GM23338 (cell line): Measurements from ENCODE around the gene PRKCH. TPM values are rescaled to one million over a fixed set of nuclear protein-coding genes. Genes with fewer than 3 reads are reported as not detected.

Source experiments
- ATAC-seq: fragments of 200-7000 bp; cut with Tn5 transposase; 3 replicates; pipeline ENCODE4 v1.9.1; 2020
- DNase-seq: peaks from one replicate; pipeline ENCODE4 v3.0.0-alpha.2; 2015; ENCODE audit warnings: low spot score
- H2AFZ ChIP-seq: fragments of 200-600 bp; sonication (generic); 2 replicates; pipeline ENCODE4 v1.8.0; 2016; ENCODE audit warnings: antibody characterized with exemption, mild to moderate bottlenecking, moderate library complexity
- H3F3A ChIP-seq: fragments of 200-600 bp; sonication (generic); replicated peaks from 2 replicates; pipeline ENCODE4 v1.8.0; 2017; ENCODE audit warnings: antibody characterized with exemption, mixed run types, low read depth
- H3K27ac ChIP-seq: fragments of 200-600 bp; sonication (generic); 2 replicates; pipeline ENCODE4 v1.6.1; 2016; ENCODE audit warnings: low read depth
- H3K27me3 ChIP-seq: fragments of 200-600 bp; sonication (generic); 2 replicates; pipeline ENCODE4 v1.8.0; 2016; ENCODE audit warnings: mild to moderate bottlenecking, mixed run types, moderate library complexity; ENCODE audit not compliant: insufficient read depth
- H3K36me3 ChIP-seq: fragments of 200-600 bp; sonication (generic); 2 replicates; pipeline ENCODE4 v1.8.0; 2016; ENCODE audit warnings: mild to moderate bottlenecking; ENCODE audit not compliant: insufficient read depth
- H3K4me1 ChIP-seq: fragments of 200-600 bp; sonication (generic); 2 replicates; pipeline ENCODE4 v1.8.0; 2016; ENCODE audit warnings: mild to moderate bottlenecking, moderate library complexity; ENCODE audit not compliant: insufficient read depth
- H3K4me2 ChIP-seq: fragments of 200-600 bp; sonication (generic); 2 replicates; pipeline ENCODE4 v1.7.1; 2017; ENCODE audit warnings: mixed run types
- H3K4me3 ChIP-seq: fragments of 200-600 bp; sonication (generic); 2 replicates; pipeline ENCODE4 v1.6.1; 2016; ENCODE audit warnings: mixed run types
- H3K79me2 ChIP-seq: fragments of 200-600 bp; sonication (generic); replicated peaks from 2 replicates; pipeline ENCODE4 v1.8.0; 2017; ENCODE audit warnings: mild to moderate bottlenecking; ENCODE audit not compliant: insufficient read depth
- H3K9me2 ChIP-seq: fragments of 200-600 bp; sonication (generic); 2 replicates; pipeline ENCODE4 v1.8.0; 2017; ENCODE audit not compliant: insufficient read depth
- H4K20me1 ChIP-seq: fragments of 200-600 bp; sonication (generic); replicated peaks from 2 replicates; pipeline ENCODE4 v1.8.0; 2017; ENCODE audit warnings: mild to moderate bottlenecking; ENCODE audit not compliant: insufficient read depth
- H3K27ac Mint-ChIP-seq: 2 replicates; pipeline ENCODE4 v1.8.0; 2020; ENCODE audit warnings: inconsistent platforms, mild to moderate bottlenecking, moderate library complexity, mixed read lengths
- H3K27me3 Mint-ChIP-seq: 3 replicates; pipeline ENCODE4 v1.8.0; 2022; ENCODE audit warnings: low read depth, mild to moderate bottlenecking, moderate library complexity, mixed read lengths, inconsistent platforms; ENCODE audit not compliant: insufficient read depth, poor library complexity
- H3K36me3 Mint-ChIP-seq: 3 replicates; pipeline ENCODE4 v1.8.0; 2021; ENCODE audit warnings: low read depth, mild to moderate bottlenecking, inconsistent platforms, moderate library complexity, mixed read lengths
- H3K4me1 Mint-ChIP-seq: 3 replicates; pipeline ENCODE4 v1.8.0; 2020; ENCODE audit warnings: mild to moderate bottlenecking, inconsistent platforms, mixed read lengths
- H3K4me3 Mint-ChIP-seq: 3 replicates; pipeline ENCODE4 v1.8.0; 2021; ENCODE audit warnings: moderate library complexity, mild to moderate bottlenecking, inconsistent platforms, mixed read lengths
- H3K9me3 Mint-ChIP-seq: 3 replicates; pipeline ENCODE4 v1.8.0; 2020; ENCODE audit warnings: moderate library complexity, mild to moderate bottlenecking, inconsistent platforms, mixed read lengths
- EZH2 ChIP-seq: fragments of 200-600 bp; sonication (generic); IDR thresholded peaks from one replicate; pipeline ENCODE4 v1.8.0; 2017; ENCODE audit warnings: antibody characterized with exemption, mild to moderate bottlenecking, low read depth; ENCODE audit not compliant: unreplicated experiment
- ZNF114 ChIP-seq: fragments of 250-450 bp; sonication (Bioruptor Pico); IDR thresholded peaks from 2 replicates; pipeline ENCODE4 v1.5.0; 2020; ENCODE audit warnings: mild to moderate bottlenecking, moderate library complexity
- polyA plus RNA-seq: library from polyadenylated mRNA; unstranded; fragments of >200 nt; fragmentation: Nextera tagmentation; extraction: Ambion mirVana; gene quantifications from 2 replicates; pipeline ENCODE4 v1.2.1, GENCODE V29; 2016
- total RNA-seq: library from RNA; depleted of rRNA; stranded (reverse); fragments of >200 nt; shearing (Covaris generic); gene quantifications from 2 replicates; pipeline ENCODE4 v1.2.3, GENCODE V29; 2014
- TF ChIP-seq, protein P1 (sequence below): fragments of 250-450 bp; sonication (Bioruptor Pico); IDR thresholded peaks from 2 replicates; pipeline ENCODE4 v1.5.0; 2020; ENCODE audit warnings: mild to moderate bottlenecking, moderate library complexity
- TF ChIP-seq, protein P2 (sequence below), 2 experiments: fragments of 200-600 bp in 1 of 2; sonication (generic) in 1 of 2; conservative IDR thresholded peaks; 2 replicates each; pipeline versions ENCODE4 v1.5.1 to v1.6.1; 2016 to 2017; ENCODE audit warnings: antibody characterized with exemption in 2 of 2, low read depth in 2 of 2, mild to moderate bottlenecking in 2 of 2, moderate library complexity in 1 of 2

PRKCH gene
- total and polyA plus RNA-seq, 2 experiments from 2014 or later = 5.4 to 10.1 TPM

DNA sequence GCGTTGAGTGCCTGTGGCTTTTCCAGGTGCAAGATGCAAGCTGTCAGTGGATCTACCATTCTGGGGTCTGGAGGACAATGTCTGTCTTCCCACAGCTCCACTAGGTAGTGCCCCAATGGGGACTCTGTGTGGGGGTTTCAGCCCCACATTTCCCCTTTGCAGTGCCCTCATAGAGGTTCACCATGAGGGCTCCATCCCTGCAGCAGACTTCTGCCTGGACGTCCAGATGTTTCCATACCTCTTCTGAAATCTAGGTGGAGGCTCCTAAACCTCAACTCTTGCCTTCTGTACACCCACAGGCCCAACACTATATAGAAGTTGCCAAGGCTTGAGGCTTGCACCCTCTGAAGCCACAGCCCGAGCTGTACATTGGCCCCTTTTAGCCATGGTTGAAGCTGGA is 52.9 kb downstream of the PRKCH start:
- Histone ChIP-seq H3K27me3 (no peaks in the 10 kb centered on the region), H3K4me2 (no peak overlapping the region), H3K4me1 (no peaks in the 10 kb centered on the region), H4K20me1 (no peaks in the 10 kb centered on the region), H3K9me2 (peaks cover 7% of the 10 kb centered on the region; the same call in 1 of the 2 replicates), H3K27ac (no peak overlapping the region), H3F3A (no peaks in the 10 kb centered on the region), H3K4me3 (no peak overlapping the region), H3K36me3 (peaks cover 6% of the 10 kb centered on the region; the same call in 1 of the 2 replicates), H3K79me2 (no peaks in the 10 kb centered on the region), H2AFZ (no peak overlapping the region)
- 0 out of 3 replicates have a peak, but pooled peaks cover under 1% of the 10 kb centered on the region for H3K4me1 Mint-ChIP-seq
- H3K27ac Mint-ChIP-seq = no peak overlapping the region
- peaks cover 42% of the 10 kb centered on the region for H3K9me3 Mint-ChIP-seq
- ATAC-seq (no peak), DNase-seq (peak; percentile 11)
- peaks cover 4% of the 10 kb centered on the region for H3K27me3 Mint-ChIP-seq
- peaks cover 37% of the 10 kb centered on the region for H3K36me3 Mint-ChIP-seq
- TF ChIP-seq, protein P1, sequence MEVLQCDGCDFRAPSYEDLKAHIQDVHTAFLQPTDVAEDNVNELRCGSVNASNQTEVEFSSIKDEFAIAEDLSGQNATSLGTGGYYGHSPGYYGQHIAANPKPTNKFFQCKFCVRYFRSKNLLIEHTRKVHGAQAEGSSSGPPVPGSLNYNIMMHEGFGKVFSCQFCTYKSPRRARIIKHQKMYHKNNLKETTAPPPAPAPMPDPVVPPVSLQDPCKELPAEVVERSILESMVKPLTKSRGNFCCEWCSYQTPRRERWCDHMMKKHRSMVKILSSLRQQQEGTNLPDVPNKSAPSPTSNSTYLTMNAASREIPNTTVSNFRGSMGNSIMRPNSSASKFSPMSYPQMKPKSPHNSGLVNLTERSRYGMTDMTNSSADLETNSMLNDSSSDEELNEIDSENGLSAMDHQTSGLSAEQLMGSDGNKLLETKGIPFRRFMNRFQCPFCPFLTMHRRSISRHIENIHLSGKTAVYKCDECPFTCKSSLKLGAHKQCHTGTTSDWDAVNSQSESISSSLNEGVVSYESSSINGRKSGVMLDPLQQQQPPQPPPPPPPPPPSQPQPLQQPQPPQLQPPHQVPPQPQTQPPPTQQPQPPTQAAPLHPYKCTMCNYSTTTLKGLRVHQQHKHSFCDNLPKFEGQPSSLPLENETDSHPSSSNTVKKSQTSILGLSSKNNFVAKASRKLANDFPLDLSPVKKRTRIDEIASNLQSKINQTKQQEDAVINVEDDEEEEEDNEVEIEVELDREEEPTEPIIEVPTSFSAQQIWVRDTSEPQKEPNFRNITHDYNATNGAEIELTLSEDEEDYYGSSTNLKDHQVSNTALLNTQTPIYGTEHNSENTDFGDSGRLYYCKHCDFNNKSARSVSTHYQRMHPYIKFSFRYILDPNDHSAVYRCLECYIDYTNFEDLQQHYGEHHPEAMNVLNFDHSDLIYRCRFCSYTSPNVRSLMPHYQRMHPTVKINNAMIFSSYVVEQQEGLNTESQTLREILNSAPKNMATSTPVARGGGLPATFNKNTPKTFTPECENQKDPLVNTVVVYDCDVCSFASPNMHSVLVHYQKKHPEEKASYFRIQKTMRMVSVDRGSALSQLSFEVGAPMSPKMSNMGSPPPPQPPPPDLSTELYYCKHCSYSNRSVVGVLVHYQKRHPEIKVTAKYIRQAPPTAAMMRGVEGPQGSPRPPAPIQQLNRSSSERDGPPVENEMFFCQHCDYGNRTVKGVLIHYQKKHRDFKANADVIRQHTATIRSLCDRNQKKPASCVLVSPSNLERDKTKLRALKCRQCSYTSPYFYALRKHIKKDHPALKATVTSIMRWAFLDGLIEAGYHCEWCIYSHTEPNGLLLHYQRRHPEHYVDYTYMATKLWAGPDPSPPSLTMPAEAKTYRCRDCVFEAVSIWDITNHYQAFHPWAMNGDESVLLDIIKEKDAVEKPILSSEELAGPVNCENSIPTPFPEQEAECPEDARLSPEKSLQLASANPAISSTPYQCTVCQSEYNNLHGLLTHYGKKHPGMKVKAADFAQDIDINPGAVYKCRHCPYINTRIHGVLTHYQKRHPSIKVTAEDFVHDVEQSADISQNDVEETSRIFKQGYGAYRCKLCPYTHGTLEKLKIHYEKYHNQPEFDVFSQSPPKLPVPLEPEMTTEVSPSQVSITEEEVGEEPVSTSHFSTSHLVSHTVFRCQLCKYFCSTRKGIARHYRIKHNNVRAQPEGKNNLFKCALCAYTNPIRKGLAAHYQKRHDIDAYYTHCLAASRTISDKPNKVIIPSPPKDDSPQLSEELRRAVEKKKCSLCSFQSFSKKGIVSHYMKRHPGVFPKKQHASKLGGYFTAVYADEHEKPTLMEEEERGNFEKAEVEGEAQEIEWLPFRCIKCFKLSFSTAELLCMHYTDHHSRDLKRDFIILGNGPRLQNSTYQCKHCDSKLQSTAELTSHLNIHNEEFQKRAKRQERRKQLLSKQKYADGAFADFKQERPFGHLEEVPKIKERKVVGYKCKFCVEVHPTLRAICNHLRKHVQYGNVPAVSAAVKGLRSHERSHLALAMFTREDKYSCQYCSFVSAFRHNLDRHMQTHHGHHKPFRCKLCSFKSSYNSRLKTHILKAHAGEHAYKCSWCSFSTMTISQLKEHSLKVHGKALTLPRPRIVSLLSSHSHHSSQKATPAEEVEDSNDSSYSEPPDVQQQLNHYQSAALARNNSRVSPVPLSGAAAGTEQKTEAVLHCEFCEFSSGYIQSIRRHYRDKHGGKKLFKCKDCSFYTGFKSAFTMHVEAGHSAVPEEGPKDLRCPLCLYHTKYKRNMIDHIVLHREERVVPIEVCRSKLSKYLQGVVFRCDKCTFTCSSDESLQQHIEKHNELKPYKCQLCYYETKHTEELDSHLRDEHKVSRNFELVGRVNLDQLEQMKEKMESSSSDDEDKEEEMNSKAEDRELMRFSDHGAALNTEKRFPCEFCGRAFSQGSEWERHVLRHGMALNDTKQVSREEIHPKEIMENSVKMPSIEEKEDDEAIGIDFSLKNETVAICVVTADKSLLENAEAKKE (CRISPR knock-in tag) = no peak
- TF ChIP-seq EZH2 (no peak), ZNF114 (no peak)
- TF ChIP-seq, protein P2, sequence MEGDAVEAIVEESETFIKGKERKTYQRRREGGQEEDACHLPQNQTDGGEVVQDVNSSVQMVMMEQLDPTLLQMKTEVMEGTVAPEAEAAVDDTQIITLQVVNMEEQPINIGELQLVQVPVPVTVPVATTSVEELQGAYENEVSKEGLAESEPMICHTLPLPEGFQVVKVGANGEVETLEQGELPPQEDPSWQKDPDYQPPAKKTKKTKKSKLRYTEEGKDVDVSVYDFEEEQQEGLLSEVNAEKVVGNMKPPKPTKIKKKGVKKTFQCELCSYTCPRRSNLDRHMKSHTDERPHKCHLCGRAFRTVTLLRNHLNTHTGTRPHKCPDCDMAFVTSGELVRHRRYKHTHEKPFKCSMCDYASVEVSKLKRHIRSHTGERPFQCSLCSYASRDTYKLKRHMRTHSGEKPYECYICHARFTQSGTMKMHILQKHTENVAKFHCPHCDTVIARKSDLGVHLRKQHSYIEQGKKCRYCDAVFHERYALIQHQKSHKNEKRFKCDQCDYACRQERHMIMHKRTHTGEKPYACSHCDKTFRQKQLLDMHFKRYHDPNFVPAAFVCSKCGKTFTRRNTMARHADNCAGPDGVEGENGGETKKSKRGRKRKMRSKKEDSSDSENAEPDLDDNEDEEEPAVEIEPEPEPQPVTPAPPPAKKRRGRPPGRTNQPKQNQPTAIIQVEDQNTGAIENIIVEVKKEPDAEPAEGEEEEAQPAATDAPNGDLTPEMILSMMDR (conservative IDR thresholded peaks at IDR 0.05; ENCODE audit: low read depth in 2 of 2) = no peak
- no peak overlapping the region for H3K4me3 Mint-ChIP-seq
